Hypothalamus (tissue), 51 donors: Measurements from ENCODE around the gene TOMM40.
"Not testable (repeated sequence)": the region's sequence is repeated elsewhere in the genome, so short reads cannot be mapped to it uniquely, and the experiment has no call there.

Experiments used
- DNase-seq, 51 donors: peaks; one replicate each; lab custom pipeline; 2025; lab: John Stamatoyannopoulos, UW

TOMM40 gene

DNA sequence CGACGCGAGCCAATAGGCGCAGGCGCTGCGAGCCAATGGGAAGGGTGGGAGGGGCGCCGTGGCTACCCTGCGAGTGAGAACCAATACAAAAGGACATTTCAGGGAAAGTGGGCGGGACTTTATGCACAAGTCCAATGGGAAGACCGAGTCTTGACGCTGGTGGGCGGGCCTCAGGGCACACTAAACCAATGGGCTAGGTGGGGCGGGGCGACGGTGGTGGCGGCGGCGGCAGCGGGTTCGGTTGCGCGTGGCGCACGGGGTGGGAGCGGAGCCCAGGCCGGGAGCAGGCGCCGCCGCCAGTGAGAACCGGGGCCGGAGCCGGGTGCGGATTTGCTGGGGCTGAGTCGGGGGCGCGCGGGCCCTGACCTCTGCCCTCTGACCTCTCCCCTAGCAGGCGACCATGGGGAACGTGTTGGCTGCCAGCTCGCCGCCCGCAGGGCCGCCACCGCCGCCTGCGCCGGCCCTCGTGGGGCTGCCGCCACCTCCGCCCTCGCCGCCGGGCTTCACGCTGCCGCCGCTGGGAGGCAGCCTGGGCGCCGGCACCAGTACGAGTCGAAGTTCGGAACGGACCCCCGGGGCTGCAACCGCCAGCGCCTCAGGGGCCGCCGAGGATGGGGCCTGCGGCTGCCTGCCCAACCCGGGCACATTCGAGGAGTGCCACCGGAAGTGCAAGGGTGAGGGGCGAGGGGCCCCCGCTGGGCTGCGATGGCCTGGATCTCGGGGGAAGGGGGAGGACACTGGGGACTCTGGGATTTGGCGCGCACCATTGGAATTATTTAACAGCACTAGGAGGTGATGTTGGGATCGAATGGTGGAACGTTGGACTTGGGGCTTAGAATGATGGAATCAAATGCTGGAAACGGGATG lies at the start of gene TOMM40:
Gene TOMM40 (plus strand): TSS at position 239 of the 867 bp plus-strand sequence. CDS start 162 bp downstream, at position 401.
- peak in 11 of 51 donors; percentile 34 to 100 (median 100) for DNase-seq

DNA sequence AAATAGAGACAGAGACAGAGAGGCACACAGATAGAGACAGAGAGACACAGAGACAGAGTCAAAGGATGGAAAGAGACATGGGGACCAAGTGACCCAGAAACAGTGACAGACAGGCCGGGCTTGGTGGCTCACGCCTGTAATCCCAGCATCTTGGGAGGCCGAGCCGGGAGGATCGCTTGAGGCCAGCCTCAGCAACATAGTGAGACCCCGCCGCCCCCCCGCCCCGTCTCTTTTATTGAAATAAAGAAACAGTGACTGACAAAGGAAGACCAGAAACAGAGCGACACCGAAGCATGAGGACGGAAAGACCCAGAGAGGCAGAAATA lies 45.8 kb upstream of the TOMM40 start:
- no peak for DNase-seq

DNA sequence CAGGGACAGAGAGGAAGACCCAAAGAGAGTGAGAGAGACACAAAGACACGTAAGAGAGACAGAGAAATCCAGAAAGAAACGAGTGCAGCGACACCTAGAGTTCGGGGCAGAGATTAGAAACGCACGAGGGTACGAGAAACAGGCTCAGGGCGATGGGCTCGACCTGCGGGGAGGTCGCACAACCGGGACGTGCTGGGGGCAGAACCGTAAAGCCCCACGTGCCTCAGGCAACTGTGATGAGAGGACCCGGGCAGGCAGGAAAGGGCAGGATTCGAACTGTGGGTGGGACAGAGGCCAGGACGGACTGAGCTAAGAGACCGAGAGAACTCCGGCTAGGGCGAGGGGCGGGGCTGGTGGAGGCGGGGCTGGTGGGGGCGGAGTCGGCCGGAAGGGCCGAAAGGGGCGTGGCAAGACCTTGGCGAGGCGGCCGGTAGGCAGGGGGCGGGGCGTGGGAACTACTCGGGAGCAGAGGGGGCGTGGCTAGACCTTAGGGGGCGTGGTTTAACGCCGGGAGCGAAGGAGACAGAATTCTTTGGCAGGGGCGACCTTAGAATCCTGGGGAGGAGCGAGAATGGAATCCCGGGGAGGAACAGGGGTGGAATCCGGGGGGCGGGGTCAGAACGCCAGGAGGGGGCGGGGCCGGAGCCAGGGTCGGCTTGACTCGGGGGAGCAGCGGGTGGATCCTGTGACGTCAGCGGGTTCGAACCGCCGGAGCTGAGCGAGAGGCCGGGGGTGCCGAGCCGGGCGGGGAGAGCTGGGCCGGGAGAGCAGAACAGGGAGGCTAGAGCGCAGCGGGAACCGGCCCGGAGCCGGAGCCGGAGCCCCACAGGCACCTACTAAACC lies 45.2 kb upstream of the TOMM40 start, which contains the start of gene NECTIN2:
Gene NECTIN2 (plus strand): TSS at position 686 of the 843 bp plus-strand sequence. CDS start 229 bp downstream, outside the sequence.
- peak; percentile 38 to 97 (median 85) for DNase-seq

DNA sequence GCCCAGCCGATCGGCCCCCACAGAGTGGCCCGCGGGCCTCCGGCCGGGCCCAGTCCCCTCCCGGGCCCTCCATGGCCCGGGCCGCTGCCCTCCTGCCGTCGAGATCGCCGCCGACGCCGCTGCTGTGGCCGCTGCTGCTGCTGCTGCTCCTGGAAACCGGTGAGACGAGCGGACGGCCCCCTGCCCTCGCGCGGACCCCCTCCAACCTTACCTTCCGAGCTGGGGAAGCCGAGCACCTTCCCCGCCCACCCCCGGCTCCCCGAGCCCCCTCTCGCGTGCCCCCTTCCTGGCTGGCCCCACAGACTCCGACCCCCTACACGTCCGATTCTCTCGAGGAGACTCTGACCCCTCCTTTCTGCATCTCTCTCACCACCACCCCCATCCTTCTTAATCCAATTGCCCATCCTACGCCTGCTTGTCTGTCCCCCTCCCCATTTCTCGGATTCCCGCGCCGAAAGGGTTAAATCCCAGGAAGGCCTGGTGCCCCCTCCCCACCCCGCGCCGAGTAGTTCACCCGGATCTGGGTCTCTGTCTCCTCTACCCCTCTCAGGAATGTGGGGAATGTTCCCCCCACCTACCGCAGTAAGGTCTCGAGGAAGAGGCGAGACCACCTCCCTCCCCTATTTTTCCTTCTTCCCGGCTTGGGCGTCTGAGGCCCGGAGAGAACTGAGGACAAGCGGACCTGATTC lies 44.5 kb upstream of the TOMM40 start:
- no peak for DNase-seq

DNA sequence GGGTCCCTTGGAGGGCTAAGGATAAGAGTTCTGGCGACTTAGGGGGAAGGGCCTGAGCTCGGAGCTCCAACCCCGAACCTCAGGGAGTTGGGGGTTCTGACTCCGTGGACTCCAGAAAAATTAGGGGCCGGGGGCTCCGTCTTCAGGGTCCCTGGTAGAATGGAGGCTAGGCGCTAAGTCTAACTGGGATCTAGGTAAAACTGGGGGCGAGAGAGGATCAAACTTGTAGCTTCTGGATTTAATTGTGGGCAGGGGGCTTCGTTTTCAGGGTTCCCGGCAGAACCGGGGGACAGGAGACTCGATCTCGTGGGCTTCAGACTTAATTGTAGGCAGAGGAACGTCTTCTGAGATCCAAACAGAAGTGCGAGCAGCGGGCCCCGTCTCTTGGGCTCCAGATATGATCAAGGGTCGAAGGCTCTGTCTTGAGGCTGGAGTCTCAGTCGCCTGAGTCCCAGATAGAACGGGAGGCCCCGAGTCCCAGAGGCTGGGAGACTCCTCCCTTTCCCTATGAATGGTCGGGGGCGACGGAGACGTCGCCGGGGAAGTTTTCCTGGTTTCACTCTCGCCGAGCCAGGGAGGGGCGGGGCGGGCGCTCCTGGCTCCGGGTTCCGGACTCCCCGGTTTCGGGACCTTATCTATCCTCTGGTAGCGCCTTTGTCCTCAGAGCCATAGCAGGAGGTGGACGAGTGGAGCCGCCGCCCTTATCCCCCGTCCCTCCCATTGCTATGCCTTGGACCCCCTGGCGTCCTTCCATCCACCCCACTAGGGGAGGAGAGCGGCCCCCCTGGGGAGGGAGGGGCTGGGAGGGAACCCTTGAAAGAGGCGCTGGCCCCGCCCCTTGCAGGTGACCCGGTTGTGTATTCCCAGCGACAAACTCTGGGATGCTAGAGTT lies 43.7 kb upstream of the TOMM40 start:
- peak in 18 of 51 donors; percentile 9 to 69 (median 31) for DNase-seq

DNA sequence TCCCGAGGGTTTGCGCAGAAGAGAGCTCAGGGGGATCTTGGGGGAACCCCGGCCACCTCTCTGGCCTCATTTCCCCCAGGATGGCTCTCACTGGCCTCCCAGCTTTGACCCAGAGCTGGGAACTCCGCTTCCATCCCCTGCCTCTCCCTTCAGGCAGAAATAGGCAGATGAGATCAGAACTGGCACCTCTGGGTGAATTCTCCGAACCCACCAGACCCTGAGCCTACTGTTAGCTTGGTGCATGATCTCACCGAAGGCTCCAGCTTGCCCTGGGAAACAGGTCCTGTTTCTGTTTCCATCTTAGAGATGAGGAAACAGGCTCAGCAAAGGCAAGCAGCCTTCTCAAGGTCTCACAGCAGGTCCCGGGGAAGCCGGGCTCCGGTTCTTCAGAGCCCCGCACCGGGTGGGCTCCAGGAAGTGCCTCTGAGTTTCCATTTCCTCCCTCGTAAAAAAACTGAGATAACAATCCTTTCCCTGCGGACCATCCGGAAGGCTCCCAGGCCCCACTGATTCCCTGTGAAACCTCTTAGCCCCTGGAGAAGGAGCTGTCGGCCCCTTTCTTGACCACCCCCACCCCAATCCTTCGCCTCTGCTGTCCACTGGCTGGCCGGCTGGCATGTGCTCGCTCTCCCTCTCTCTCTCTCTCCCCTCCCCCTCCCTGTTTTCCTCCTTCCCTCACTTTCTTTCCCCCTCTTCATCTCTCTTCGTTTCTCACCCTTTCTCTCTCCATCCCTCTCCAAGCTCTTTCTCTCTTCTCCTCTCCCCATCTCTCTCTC lies 42.8 kb upstream of the TOMM40 start:
- peak in 2 of 51 donors; percentile 18 to 32 for DNase-seq

DNA sequence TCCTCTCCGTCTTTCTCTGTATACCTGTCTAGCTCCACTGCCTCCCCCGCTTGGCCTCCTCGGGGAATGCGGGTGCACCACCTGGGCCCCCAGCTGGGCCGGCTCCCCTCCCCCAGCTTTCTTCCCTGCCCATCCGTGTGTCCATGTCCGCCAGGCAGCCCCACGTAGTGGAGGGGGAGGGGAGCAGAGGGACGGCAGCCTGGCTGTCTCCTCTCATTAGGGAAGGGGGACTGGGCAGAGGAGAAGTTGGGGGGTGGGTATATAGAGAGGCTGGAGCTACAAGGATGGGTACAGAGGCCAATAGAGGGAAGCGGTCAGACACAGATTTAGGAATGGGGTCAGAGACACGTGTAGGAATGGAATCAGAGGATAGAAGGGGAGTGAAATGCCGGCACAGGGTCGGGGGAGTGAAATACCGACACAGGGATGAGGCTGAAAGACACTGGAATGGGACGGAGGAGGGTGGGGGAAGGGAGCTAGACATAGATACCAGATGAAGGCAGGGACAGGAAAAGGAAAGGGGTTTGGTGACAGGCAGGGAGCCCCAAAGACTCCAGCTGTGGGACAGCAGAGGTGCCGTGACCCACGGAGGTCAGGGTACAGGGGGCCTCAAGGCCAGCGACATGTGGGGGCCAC lies 42.1 kb upstream of the TOMM40 start:
- DNase-seq = peak in 1 of 51 donors; percentile 15

DNA sequence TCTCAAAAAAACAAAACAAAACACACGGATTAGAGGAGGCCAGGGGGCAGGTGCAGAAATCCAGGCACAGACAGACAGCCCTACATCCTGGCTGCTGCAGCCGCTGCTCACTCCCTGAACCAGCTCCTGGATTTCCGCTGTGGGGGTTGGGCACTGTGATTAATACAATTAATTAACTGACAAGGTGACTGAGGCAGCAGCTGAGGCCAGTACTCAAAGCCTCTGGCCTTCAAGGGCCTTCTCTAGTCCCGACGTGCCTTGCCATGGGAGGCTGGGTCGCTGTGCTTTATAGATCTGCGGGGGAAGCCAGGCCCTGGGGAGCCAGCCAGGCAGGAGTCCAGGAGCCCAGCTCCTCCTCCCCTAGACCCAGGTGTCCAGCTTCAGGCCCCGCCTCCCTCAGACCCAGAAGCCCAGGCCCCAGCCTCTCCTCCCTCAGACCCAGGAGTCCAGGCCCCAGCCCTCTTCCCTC lies 40.4 kb upstream of the TOMM40 start:
- DNase-seq = no peak

DNA sequence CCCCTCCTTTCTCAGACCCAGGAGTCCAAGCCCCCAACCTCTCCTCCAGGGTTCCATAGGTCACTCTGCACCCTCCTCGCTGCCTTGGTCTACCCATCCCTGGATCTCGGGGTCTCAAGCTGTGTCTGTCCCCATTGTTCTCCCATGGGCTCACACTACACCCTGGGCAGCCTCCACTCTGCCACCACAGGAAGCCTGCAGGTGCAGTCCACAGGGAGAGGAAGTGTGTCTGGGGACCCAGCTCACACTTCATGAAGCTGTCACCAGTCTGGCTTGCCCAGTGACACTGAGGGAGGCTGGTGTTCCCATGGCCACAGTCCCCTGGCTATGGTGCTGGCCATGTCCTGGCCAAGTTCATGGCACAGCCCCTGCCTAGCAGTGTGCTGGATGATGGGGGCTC lies 39.6 kb upstream of the TOMM40 start:
- DNase-seq = no peak

DNA sequence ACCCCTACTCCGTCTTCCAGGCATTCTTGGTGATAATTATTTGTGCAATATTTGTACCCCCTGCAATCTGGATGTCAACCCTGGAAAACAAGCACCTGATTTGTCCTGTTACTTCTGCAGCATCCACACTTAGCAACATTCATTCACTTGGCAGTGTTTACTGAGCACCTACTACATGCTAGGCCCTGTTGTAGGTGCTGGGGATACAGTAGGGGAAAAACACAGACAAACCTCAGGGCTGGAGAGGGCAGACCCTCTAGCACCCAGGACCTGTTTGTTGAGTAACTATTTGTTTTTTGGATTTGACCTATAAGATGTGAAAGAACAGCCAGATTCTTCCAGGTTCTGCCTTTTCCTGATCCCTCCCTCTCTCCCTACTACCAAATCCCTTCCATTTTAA lies 35.4 kb upstream of the TOMM40 start:
- no peak for DNase-seq

DNA sequence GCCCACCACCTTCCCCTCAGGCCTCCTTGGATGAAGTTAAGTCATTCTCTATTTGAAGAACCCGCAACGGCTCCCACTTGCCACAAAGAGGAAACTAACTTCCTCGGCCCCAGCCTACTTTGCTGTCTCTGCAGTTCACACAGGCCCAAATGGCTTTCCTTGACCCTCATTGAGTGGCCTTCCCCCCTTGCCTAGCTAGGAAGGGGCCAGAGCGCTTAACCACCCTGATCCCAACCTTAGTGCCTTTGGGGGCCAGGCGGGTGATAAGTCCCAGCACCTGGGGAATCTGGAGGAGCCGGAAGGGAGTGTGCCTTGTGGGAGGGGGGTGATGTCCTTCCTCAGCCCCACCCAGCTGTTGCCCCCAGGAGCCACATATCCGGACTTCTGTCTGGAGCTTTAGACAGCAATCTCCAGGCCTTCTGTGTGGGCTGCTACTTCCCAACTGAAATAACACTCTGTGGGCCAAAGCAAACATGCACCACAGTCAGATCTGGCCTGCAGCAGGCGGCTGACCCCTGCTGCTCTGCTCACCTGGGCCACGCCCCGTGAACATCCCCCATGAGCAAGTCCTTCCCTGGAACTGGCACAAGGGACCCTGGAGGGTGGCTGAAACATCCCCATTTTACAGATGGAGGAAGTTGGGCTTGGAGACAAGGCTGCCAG lies 34.5 kb upstream of the TOMM40 start:
- DNase-seq = peak in 2 of 51 donors; percentile 13 to 14

DNA sequence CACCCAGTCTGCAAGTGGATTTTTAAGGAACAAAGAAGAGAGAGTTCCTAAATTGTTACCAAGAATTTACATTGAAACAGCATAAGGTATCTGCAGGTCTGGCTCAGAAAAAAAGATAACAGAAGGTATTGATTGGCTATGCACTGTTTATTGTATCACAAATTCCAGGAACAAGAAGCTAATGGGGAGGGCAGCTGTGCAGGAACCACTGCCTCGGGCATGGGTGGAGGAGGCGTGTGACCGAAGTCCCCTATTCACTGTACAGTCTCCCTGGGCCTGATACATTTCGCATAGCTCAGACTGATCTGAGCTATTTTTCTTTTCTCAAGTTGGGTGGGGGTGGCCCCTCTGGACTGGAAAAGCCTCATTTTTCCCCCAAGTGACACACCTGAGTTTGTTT lies 33.2 kb upstream of the TOMM40 start:
- DNase-seq = no peak

DNA sequence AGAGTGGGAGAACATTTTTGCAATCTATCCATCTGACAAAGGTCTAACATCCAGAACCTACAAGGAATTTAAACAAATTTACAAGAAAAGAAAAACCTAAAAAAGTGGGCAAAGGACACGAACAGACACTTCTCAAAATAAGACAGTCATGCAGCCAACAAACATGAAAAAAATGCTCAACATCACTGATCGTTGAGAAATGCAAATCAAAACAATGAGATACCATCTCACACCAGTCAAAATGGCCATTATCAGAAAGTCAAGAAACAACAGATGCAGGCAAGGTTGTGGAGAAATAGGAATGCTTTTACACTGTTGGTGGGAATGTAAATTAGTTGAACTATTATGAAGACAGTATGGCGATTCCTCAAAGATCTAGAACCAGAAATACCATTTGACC lies 29.5 kb upstream of the TOMM40 start:
- not testable (repeated sequence) for DNase-seq

DNA sequence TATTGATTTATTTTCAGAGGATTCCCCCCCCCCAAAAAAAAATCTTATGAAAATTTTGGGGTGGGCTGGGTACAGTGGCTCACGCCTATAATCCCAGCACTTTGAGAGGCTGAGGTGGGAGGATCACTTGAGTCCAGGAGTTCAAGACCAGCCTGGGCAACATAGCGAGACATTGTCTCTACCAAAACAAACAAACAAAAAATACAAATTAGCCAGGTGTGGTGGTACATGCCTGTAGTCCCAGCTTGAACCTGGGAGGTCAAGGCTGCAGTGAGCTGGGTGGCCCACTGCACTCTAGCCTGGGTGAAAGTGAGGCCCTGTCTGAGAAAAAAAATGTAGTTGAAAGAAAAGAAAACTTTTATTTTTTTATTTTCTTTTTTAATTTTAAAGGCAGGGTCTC lies 27.1 kb upstream of the TOMM40 start:
- no peak for DNase-seq

DNA sequence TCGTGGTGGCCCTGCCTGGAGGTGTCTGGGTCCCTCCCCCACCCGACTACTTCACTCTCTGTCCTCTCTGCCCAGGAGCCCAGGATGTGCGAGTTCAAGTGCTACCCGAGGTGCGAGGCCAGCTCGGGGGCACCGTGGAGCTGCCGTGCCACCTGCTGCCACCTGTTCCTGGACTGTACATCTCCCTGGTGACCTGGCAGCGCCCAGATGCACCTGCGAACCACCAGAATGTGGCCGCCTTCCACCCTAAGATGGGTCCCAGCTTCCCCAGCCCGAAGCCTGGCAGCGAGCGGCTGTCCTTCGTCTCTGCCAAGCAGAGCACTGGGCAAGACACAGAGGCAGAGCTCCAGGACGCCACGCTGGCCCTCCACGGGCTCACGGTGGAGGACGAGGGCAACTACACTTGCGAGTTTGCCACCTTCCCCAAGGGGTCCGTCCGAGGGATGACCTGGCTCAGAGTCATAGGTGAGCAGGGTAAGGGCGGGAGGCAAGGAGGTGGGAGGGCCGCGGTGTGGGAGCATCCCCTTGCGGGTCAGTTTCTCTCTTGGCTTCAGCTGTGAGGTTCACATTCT lies 25.8 kb upstream of the TOMM40 start:
- peak in 2 of 51 donors; percentile 5 to 7 for DNase-seq

DNA sequence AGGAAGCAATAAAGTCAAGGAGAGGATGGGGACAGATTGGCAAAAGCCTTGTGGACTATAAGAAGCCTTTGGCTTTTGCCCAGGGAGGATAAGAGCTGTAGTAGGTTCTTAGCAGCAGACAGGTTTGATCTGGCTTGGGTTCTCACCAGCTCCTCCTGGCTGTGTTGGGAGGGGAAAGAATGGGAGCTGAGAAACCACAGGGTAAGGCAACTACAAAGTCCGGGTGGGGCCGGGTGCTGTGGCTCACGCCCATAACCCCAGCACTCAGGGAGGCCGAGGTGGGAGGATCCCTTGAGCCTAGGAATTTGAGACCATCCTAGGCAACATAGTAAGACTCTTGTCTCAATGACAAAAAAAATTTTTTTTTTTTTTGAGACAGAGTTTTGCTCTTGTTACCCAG lies 24.4 kb upstream of the TOMM40 start:
- no peak for DNase-seq

DNA sequence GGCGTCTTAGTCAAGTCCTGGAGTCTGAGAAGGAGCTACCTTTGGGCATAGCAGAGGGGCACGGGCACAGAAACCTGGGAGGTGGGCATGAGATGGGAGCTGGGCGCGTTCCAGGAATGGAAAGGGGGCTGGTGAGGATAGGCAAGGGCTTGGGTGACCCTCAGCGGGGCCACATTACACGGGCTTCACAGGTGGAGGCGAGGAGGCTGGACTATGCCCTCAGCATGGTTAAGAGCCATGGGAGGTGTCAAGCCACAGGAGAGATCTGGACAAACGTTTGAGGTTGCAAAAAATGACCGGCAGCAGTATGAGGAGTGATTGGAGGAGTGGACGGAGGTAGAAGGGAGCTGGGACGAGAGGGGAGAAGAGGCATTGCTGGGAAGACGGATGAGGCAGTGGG lies 23.5 kb upstream of the TOMM40 start:
- DNase-seq = no peak
